ENCODE data around the gene IL2RA. TPM values are rescaled to one million over a fixed set of nuclear protein-coding genes. Genes with fewer than 3 reads are reported as not detected.
"Not testable (repeated sequence)": the region's sequence is repeated elsewhere in the genome, so short reads cannot be mapped to it uniquely, and the experiment has no call there.

IL2RA gene
- 1.4 TPM for total RNA-seq

- no peak for DNase-seq (ENCODE audit: low spot score)
These were observed at the start of gene IL2RA for GRCh38 chr10:6062101-6062771. Gene IL2RA, minus strand, starts transcription at chr10:6062367. Its CDS starts 216 bp downstream, at chr10:6062151.

DNA sequence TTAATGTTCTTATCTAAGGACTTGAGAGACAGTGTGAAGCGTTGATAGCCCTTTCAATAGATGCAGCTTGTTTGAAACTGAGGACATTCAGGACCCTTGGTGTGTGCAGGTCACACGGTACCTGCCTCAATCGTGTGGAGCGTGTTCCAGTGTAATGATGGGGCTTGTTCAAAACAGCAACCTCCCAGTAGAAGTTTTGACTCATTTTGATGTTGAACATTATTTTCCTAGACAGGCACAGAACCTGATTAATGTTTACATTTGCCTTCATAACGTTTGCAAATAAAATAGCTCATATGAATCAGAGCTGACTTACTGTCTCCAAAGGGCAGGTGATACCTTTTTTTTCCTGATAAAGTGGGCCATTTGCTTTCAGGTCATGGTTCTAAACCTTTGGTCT, 48.0 kb upstream of the IL2RA start:
- DNase-seq (ENCODE audit: low spot score) = no peak

DNA sequence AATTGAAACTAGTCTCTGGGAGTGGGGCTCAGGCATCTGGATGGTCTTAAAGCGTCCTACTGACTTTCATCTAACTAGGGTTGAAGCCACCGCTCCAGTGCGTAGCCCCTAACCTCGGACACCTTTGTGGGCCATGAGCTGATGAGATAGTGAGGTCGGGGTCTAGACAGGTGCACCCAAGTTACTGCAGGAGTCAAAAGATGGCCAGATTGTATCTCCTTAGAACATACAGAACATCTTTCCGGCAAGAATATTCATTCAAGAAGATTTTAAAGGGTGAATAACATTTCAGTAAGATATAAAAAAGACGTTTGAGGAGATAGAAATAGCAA, 47.2 kb upstream of the IL2RA start:
- no peak for DNase-seq (ENCODE audit: low spot score)

DNA sequence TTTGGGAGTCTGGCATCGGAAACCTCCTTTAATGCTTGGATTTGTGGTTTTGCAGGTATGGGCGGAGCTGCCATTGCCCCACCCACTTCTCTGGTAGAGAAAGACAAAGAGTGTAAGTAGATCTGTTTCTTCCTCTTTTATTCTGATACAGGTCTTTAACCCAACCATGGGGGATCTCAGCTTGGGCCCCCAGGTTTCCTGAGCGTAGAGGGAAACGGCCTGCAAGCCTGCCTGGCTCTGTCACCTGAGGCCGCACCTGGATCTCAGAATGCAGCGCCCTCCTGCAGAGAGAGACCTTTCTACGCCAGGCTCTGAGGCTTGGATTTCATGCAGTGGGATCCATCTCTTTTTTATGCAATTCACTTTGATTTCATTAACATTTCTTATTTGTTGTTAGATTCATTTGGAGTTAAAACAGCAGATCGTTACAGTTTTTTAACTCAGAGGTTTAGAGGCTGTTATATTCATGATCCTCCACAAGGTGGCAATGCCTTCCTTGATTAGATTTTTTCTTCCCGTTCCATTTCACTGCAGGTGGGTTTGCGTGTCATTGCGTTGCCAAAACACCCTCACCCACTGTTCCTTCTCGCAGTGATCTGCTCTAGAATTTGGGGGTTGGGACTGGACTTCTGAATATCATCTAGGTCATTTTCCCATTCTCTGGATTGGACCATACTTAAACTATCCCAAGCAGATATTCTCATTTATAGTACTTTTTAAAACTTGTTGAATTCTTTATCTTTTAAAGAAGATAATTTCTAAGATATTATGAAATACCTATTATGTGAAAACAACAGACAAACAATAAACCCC, 46.7 kb upstream of the IL2RA start:
- no peak for DNase-seq (ENCODE audit: low spot score)

GRCh38 chr10:6108072-6108471, 45.9 kb upstream of the IL2RA start:
- no peak for DNase-seq (ENCODE audit: low spot score)

DNA sequence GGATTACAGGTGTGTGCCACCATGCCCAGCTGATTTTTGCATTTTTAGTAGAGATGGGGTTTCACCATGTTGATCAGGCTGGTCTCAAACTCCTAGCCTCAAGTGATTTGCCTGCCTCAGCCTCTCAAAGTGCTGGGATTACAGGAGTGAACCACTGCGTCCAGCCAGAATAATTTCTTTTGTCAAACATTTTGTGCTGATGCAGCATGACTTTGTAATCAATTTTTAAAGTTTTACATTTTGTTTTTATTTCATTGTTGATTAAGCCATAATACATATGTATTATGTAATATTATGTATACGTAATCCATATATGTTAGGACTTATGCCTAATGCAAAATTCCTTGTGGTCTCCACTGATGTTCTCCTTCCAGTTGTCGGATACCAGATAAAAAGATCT, 45.4 kb upstream of the IL2RA start:
- not testable (repeated sequence) for DNase-seq (ENCODE audit: low spot score)

DNA sequence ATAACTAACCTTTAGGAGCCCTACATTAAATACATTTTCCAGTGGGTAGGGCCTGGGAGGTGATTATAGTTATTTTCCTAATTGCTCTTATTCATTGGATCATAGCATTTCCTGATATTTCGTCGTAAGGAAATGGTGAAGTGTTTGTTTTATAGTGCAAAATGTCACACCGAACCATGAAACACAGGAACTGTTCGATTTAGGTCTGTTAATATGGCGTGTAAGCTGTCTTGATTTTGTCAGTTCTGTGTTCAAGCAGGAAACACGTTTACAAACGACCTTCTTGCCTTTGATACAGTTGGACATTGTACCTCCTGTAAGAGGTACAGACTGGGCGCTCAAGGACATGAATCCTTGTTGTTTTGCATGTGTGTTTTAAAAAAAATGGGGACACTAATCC, 41.4 kb upstream of the IL2RA start:
- no peak for DNase-seq (ENCODE audit: low spot score)

GRCh38 chr10:6102128-6102527, 40.0 kb upstream of the IL2RA start:
- DNase-seq (ENCODE audit: low spot score) = no peak

DNA sequence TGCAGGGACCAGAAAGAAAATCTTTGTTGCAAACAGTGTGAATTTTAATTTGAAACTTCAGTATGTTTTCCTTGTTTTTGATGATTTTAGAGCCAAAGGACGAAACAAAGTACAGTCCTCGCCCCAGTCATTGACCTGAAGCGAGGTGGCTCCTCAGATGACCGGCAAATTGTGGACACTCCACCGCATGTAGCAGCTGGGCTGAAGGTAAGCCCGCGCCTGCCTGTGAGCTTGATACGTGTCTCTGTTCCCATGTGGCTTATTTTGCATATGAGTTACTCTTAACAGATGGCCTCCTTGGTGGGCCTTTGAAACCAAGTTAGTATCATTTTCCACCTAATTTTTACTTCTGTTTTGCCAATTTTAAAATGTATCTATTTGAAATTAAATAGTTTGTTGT, 39.0 kb upstream of the IL2RA start:
- DNase-seq (ENCODE audit: low spot score) = no peak

- DNase-seq (ENCODE audit: low spot score) = no peak
These were observed 38.2 kb upstream of the IL2RA start for GRCh38 chr10:6100370-6100769.

DNA sequence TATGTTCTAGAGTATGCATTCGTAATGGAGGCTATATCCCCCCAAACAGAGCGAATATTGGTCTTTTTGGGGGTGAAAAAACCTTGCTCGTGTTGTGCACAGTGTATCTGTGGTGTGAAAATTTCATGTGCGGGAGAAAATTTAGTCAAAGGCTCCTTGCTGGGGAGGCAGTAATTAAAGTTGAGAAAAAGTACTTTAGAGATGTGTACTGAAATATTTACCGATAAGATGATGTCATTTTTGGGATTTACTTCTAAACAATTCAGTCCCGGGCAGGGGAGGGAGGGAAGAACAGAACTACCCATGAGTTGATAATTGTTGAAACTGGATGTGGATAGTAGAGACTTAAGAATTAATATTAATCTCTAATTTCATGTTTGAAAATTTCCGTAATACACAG, 36.0 kb upstream of the IL2RA start:
- no peak for DNase-seq (ENCODE audit: low spot score)

DNA sequence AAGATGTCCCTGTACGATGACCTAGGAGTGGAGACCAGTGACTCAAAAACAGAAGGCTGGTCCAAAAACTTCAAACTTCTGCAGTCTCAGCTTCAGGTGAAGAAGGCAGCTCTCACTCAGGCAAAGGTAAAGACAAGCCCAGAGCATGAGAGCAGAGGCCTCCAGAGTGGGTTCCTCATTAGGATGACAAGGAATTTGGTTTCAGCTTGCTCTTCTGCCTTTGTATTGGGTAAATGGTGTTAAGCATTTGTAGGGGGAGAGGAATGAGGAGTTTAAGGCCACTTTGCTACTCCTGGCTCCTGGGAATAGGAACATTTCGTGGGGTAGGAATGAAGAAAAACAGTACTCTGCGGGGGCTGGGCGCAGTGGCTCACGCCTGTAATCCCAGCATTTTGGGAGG, 34.9 kb upstream of the IL2RA start:
- no peak for DNase-seq (ENCODE audit: low spot score)

- DNase-seq (ENCODE audit: low spot score) = no peak
These were observed 33.8 kb upstream of the IL2RA start for GRCh38 chr10:6095810-6096570.

DNA sequence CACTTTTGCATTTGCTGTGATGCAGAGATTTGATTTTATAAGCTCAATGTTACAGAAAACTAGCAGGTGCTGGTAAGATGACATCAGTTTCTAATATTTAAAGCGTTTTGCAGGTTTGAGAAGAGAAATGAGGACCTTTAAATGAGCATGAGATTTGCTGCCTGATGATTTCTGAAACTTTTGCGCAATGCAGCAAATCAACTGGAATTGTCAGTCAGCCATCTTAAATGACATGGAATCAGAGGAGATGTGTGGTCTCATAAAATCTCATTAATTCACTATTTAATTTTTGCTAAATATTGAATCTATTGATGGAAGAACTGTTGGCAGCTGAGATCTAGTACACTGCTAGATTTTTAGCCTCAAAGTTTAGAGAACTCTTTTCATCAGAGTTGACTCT, 30.6 kb upstream of the IL2RA start:
- no peak for DNase-seq (ENCODE audit: low spot score)

DNA sequence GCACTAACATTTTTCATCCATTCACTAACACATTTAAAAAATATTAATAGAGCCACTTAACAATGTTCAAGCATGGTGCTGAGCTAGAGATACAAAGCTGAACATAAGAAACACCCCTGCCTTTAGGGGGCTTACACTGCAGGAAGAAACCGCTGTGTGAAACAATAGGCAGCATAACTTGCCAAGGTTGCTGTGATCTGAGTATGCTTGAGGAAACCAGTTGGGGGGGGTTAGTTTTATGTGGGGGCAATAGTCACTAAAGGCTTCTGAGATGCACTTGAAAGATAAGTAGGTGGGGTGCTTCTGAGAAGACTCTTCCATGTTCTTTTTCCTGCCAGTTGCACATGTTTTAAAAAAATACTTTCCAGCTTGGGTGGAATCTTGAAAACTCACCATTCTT, 29.5 kb upstream of the IL2RA start:
- no peak for DNase-seq (ENCODE audit: low spot score)

DNA sequence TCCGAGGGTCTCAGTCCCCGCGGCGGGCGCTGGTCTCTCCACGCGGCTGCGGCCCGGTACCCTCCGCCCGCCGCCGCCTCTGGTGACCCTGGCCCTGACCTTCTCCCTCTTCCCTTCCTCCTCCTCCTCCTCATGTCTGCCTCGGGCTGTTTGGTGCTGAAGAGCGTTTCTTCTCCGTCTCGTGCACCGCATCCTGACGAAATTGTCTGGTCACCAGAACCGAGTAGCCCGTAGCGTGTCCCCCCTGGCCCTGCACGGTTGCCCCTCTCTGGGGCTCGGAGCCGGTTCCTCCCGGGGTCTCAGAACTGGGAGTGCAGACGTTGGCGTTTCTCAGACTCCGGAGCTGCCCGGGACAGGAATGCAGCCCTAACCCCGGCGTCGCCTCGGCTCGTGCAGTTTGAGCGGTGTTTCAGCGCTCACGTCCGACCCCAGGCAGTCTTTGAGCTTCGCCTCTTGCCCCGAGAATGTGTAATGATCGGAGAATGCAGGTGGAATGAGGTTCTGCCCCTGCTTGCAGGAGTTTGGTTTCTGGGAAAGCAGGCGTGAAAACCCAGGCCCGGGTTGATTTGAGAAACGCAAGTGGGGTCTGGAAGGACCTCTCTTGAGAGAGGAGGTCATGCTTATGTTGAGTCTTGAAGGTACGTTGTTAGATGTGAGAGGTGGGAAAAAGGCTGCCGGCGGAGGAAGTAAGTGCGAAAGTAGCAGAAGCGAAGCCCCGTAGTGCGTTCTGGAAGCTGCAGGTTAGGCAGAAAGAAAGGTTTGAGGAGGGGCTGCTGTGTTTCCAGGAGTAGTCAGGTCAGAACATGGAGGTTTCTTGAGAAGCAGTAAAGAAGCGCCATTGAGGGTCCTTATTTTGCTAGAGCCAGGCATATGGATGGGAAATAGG, 27.4 kb upstream of the IL2RA start:
- no peak for DNase-seq (ENCODE audit: low spot score)

- peak; percentile 96 for DNase-seq (ENCODE audit: low spot score)
These were observed 26.7 kb upstream of the IL2RA start, which contains the start of gene RBM17 for GRCh38 chr10:6088721-6089333. Gene RBM17, plus strand, starts transcription at chr10:6089034. Its CDS starts 8,032 bp downstream, at chr10:6097066.

- peak; percentile 92 for DNase-seq (ENCODE audit: low spot score)
These were observed 24.4 kb upstream of the IL2RA start for GRCh38 chr10:6086375-6087233.

GRCh38 chr10:6083523-6084475, 21.6 kb upstream of the IL2RA start:
- no peak for DNase-seq (ENCODE audit: low spot score)

Data from mucosa of gallbladder (tissue), 1 donor.